GM21717 (cell line): ENCODE measurements around the gene ELMOD3.
A peak's percentile ranks its signal among the peaks of the same experiment; 100 is the strongest.
"Not testable (repeated sequence)": the region's sequence is repeated elsewhere in the genome, so short reads cannot be mapped to it uniquely, and the experiment has no call there.

ENCODE experiments used
- ATAC-seq: cut with Tn5 transposase; IDR thresholded peaks from one replicate; pipeline ENCODE4 v1.9.1; 2021; ENCODE audit warnings: mild to moderate bottlenecking, moderate library complexity; ENCODE audit not compliant: unreplicated experiment

The ELMOD3 gene

GRCh38 chr2:85329181-85329651 lies 25.4 kb upstream of the ELMOD3 start:
- ATAC-seq, result no peak

GRCh38 chr2:85329701-85330100 lies 24.9 kb upstream of the ELMOD3 start:
- not testable (repeated sequence) for ATAC-seq

- no peak for ATAC-seq
These were observed 23.5 kb upstream of the ELMOD3 start for GRCh38 chr2:85330839-85331636.

- ATAC-seq, result not testable (repeated sequence)
These were observed 20.7 kb upstream of the ELMOD3 start for GRCh38 chr2:85333877-85334276.

GRCh38 chr2:85334928-85335327 lies 19.6 kb upstream of the ELMOD3 start:
- ATAC-seq, result no peak

GRCh38 chr2:85340034-85340892 lies 14.3 kb upstream of the ELMOD3 start:
- no peak for ATAC-seq

- ATAC-seq, result no peak
These were observed 13.1 kb upstream of the ELMOD3 start for GRCh38 chr2:85341269-85342029.

GRCh38 chr2:85342156-85342555 lies 12.4 kb upstream of the ELMOD3 start:
- no peak for ATAC-seq

- not testable (repeated sequence) for ATAC-seq
These were observed 11.2 kb upstream of the ELMOD3 start for GRCh38 chr2:85343207-85343895.

- ATAC-seq, result no peak
These were observed 10.1 kb upstream of the ELMOD3 start for GRCh38 chr2:85344356-85344954.

- no peak for ATAC-seq
These were observed 7.0 kb upstream of the ELMOD3 start for GRCh38 chr2:85347599-85347998.

- ATAC-seq, result peak; percentile 14
These were observed 688 bp upstream of the ELMOD3 start for GRCh38 chr2:85353876-85354285.

- peak; percentile 1 for ATAC-seq
These were observed 473 bp downstream of the ELMOD3 start for GRCh38 chr2:85355073-85355410.

- ATAC-seq, result no peak
These were observed 952 bp downstream of the ELMOD3 start for GRCh38 chr2:85355521-85355920.

- no peak for ATAC-seq
These were observed 1.6 kb downstream of the ELMOD3 start for GRCh38 chr2:85356186-85356585.

GRCh38 chr2:85357736-85358135 lies 3.2 kb downstream of the ELMOD3 start:
- ATAC-seq, result no peak

GRCh38 chr2:85362653-85363387 lies 8.3 kb downstream of the ELMOD3 start:
- ATAC-seq, result not testable (repeated sequence)

- ATAC-seq, result no peak
These were observed 12.6 kb downstream of the ELMOD3 start for GRCh38 chr2:85367180-85367579.

- ATAC-seq, result no peak
These were observed 14.4 kb downstream of the ELMOD3 start for GRCh38 chr2:85368921-85369320.
